Upper lobe of right lung (tissue), 1 donor: Measurements from ENCODE around the gene IRAK3. TPM values are rescaled to one million over a fixed set of nuclear protein-coding genes. Genes with fewer than 3 reads are reported as not detected.
A peak's percentile ranks its signal among the peaks of the same experiment; 100 is the strongest.
"Not testable (repeated sequence)": the region's sequence is repeated elsewhere in the genome, so short reads cannot be mapped to it uniquely, and the experiment has no call there.

Experiments used
- ATAC-seq: fragments of 200-7000 bp; cut with Tn5 transposase; one replicate; pipeline ENCODE4 v1.9.1; 2020; ENCODE audit warnings: mild to moderate bottlenecking, moderate library complexity
- DNase-seq: peaks from one replicate; pipeline ENCODE4 v3.0.0-alpha.2; 2020
- H3K27ac ChIP-seq: fragments of 200-600 bp; one replicate; pipeline ENCODE4 v1.8.0; 2022
- H3K27me3 ChIP-seq: fragments of 200-600 bp; one replicate; pipeline ENCODE4 v1.8.0; 2022; ENCODE audit warnings: mild to moderate bottlenecking
- H3K36me3 ChIP-seq: fragments of 200-600 bp; one replicate; pipeline ENCODE4 v1.8.0; 2022
- H3K4me1 ChIP-seq: fragments of 200-600 bp; one replicate; pipeline ENCODE4 v1.8.0; 2022
- H3K4me3 ChIP-seq: fragments of 200-600 bp; one replicate; pipeline ENCODE4 v1.8.0; 2022; ENCODE audit warnings: mild to moderate bottlenecking
- H3K9me3 ChIP-seq: fragments of 200-600 bp; one replicate; pipeline ENCODE4 v1.8.0; 2022
- intact Hi-C: fragments of 100-400 bp; cut with DNase I; formaldehyde crosslinking; loops from one replicate; pipeline ENCODE4 v1.11.0; 2022
- total RNA-seq: library from RNA; stranded (reverse); fragmentation: NEBNext Ultra II Directional; extraction: Animal tissue kit (Norgen Biotek cat#: 25700); gene quantifications from one replicate; pipeline ENCODE4 v1.2.1, GENCODE V29; 2021
- TF ChIP-seq, protein P1 (sequence below): fragments of 200-600 bp; IDR thresholded peaks from one replicate; pipeline ENCODE4 v1.8.0; 2022; ENCODE audit warnings: antibody characterized with exemption
- donor health status: DM: no; HTN: yes; CAD: no; lungs with severe emphysema.

Gene IRAK3
- total RNA-seq, 1 donor from 2014 or later = 44.6 TPM

DNA sequence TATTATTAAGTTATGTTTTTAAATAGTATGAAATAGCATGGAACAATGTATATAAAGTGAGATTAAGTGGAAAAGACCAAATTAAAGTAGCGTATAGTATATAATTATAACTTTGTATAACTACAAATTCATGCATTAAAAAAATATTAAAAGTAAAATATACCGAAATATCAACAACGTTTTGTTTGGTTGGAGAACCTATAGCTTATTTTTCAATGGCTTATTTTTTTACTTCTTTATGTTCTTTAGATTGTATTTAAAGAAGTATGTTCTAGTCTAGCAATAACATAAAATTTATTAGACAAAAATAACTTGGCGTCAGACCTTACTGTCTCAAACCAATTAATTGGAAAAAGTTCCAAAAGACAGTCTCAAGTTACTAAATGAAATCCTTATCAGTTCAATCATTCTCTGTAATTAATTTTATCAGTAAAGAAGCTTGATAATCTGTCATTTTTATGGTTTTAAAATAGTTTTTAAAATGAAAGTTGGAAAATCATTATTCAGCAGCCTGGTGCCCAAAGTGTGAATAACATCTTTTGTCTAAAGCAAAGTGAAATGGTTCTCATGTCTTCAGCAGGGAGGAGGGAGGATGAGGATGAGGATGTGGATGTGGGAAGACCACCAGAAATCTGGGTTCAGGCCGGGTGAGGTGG, 46.7 kb downstream of the IRAK3 start:
- Histone ChIP-seq H3K4me3 (peak overlapping the region; percentile 55), H3K27ac (peak overlapping the region; percentile 36), H3K9me3 (no peaks in the 10 kb centered on the region), H3K36me3 (no peaks in the 10 kb centered on the region), H3K4me1 (peaks cover 10% of the 10 kb centered on the region), H3K27me3 (no peaks in the 10 kb centered on the region)
- no peak for ATAC-seq
- no peak for DNase-seq
- intact Hi-C loops = no loop called here
- TF ChIP-seq, protein P1, sequence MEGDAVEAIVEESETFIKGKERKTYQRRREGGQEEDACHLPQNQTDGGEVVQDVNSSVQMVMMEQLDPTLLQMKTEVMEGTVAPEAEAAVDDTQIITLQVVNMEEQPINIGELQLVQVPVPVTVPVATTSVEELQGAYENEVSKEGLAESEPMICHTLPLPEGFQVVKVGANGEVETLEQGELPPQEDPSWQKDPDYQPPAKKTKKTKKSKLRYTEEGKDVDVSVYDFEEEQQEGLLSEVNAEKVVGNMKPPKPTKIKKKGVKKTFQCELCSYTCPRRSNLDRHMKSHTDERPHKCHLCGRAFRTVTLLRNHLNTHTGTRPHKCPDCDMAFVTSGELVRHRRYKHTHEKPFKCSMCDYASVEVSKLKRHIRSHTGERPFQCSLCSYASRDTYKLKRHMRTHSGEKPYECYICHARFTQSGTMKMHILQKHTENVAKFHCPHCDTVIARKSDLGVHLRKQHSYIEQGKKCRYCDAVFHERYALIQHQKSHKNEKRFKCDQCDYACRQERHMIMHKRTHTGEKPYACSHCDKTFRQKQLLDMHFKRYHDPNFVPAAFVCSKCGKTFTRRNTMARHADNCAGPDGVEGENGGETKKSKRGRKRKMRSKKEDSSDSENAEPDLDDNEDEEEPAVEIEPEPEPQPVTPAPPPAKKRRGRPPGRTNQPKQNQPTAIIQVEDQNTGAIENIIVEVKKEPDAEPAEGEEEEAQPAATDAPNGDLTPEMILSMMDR = peak; percentile 2

DNA sequence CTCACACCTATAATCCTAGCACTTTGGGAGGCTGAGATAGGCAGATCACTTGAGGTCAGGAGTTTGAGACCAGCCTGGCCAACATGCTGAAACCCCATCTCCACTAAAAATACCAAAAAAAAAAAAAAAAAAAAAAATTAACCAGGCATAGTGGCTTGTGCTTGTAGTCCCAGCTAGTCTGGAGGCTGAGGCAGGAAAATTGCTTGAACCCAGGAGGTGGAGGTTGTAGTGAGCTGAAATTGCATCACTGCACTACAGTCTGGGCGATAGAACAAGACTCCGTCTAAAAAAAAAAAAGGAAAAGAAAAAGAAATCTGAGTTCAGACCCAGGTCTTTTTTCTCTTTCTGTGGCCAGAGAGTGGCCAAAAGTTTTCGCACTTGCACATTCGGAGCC, 47.3 kb downstream of the IRAK3 start:
- H3K27ac ChIP-seq, intact Hi-C loops: not testable (repeated sequence)

DNA sequence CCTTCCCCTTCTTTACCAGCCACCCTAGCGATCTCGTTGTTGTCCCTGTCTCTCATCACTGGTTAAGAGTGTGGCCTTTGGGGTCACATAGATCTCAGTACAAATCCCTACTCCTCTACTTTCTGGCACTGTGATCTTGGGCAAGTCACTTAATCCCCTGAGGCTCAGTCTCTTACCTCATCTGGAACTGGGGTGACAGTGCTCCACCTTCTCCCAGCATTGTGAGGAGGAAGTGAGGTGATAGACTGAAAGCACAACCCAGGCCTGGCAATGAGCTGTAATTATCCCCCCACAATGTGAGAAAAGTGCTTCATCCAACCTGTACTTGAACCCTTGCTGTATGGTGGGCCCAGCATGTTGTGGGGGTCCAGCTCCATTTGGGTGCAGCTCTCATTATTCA, 48.0 kb downstream of the IRAK3 start:
- intact Hi-C loops = no loop called here
- no peaks in the 10 kb centered on the region for H3K9me3 ChIP-seq
- no peaks in the 10 kb centered on the region for H3K27me3 ChIP-seq
- TF ChIP-seq, protein P1 = no peak
- no peak overlapping the region for H3K27ac ChIP-seq
- DNase-seq (no peak), ATAC-seq (peak; percentile 29)
- peaks cover 16% of the 10 kb centered on the region for H3K4me1 ChIP-seq
- no peak overlapping the region for H3K4me3 ChIP-seq
- H3K36me3 ChIP-seq = no peaks in the 10 kb centered on the region

More for the DNA sequence above, 47.3 kb downstream of the IRAK3 start:
- DNase-seq, H3K36me3 ChIP-seq, H3K9me3 ChIP-seq, H3K4me3 ChIP-seq, H3K27me3 ChIP-seq, ATAC-seq: not testable (repeated sequence)
- peaks cover 13% of the 10 kb centered on the region for H3K4me1 ChIP-seq

DNA sequence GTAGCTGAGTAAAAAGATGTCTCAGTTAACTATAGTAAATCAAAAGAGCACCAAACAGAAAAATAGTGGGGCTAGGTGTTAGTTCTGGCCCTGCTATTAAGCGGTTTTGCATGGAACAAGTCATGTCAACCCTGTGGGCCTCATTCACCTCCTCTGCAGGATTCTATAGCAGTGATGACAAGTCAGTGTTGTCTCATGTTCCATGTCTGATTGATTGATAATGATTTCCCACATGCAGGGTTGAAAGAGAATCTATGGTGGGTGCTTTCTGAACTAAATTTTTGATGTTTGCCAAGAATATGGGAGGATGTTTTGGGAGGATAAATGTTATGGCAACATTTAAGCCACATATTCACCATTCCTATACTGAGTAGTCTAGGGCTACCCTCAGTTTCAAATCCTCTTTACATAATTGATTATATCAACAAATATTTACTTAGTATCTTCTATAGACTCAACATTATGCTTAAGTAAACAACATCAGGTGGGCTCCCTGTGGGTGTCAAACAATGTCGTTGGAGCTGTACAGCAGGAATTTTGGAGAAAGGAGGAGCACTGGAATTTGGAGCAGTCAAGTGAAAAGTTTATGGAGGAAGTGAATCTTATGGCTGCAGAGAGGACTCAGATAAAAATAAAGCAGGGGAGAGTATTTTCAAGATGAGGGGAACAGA, 48.6 kb downstream of the IRAK3 start:
- Histone ChIP-seq H3K4me3 (no peak overlapping the region), H3K27ac (no peak overlapping the region), H3K36me3 (no peaks in the 10 kb centered on the region), H3K4me1 (peaks cover 16% of the 10 kb centered on the region), H3K9me3 (no peaks in the 10 kb centered on the region), H3K27me3 (no peaks in the 10 kb centered on the region)
- ATAC-seq (no peak), DNase-seq (no peak)
- intact Hi-C loops = no loop called here
- TF ChIP-seq, protein P1 = no peak

DNA sequence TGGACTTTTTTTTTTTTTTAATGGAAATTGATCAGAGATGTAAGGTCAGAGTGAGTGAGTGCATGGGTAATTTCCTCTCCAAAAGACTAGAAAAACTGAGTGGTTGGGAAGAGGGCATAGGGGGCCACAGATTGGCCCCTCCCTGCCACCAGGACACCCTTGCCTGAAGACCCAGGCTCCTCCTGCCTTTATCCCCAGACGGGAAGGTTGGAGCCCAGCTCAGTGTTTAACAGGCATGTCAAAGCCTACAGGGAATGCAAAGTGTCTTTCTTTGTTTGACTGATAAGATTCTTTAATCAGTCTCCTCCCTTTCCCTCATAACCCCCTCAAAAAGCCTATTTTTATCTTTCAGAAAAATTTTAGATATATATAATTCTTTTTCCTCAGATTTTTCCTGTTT, 50.3 kb downstream of the IRAK3 start:
- Histone ChIP-seq H3K27ac (no peak overlapping the region), H3K36me3 (peaks cover under 1% of the 10 kb centered on the region), H3K27me3 (no peaks in the 10 kb centered on the region), H3K4me1 (peaks cover 16% of the 10 kb centered on the region), H3K9me3 (no peaks in the 10 kb centered on the region), H3K4me3 (no peak overlapping the region)
- TF ChIP-seq, protein P1 = no peak
- no peak for DNase-seq
- intact Hi-C loops = no loop called here
- ATAC-seq = no peak

DNA sequence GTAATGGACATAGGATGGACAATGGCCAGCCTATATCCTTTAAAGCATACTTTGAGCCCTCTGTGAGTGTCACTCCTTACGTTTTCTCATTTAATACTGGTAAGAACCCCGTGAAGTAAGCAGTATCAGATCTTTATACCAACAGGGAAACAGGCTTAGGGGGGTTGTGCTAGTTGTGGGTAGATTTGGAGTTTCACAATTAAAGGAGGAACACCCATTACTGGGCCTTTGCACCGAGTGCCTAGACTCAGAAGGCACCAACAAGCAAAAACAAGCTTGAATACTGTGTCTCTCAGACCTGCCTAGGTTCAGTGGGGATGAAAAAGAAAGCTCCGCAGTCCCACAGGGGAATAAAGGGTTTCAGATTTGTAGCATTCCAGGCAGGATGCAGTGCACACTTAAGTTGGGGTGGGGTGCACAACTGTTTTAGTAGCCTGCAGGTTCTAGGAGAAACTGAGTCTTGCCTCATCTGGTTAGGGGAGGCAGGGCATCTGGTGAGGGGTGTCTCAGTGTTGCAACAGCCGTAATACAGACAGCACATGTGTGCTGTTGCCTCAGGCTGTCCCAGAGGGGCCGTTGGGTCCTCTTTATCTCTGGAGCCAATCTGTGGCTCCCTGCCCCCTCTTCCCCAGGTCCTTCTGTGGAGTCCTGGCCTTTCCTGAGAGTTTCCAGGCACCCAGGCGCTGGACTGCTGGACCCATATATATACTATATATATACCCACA, 51.2 kb downstream of the IRAK3 start:
- ATAC-seq = peak; percentile 62
- TF ChIP-seq, protein P1 = no peak
- Histone ChIP-seq H3K27me3 (no peaks in the 10 kb centered on the region), H3K27ac (no peak overlapping the region), H3K4me3 (no peak overlapping the region), H3K36me3 (peaks cover 9% of the 10 kb centered on the region), H3K9me3 (no peaks in the 10 kb centered on the region), H3K4me1 (peaks cover 16% of the 10 kb centered on the region)
- no peak for DNase-seq
- intact Hi-C loops = no loop called here
